ENCODE measurements around the gene TBC1D16. TPM values are rescaled to one million over a fixed set of nuclear protein-coding genes. Genes with fewer than 3 reads are reported as not detected.
A peak's percentile ranks its signal among the peaks of the same experiment; 100 is the strongest.

Gene TBC1D16
- total RNA-seq, 1 donor from 2014 or later, result 19.3 TPM

DNA sequence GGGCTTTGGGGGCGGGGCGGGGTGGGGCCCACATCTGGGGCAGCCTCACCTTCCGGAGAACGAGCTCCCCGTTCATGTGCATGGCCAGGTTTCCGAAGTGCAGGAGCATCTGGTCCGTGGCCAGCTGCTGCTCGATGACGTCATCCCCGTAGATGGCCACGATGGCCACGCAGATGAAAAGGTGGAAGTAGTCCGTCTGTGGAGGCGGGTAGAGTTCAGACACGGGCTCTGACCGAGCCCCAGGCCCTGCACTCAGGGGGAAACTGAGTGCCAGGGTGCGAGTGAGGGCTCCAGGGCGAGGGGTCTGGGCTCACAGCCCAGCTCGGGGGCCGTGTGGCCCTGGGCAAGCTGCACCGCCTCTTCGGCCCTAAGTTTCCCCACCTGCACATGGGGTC is 93.7 kb downstream of the TBC1D16 start:
- H3K9me3 ChIP-seq (ENCODE audit: control insufficient read depth in 3 of 3, low read length in 3 of 3), result no peaks in the 10 kb centered on the region
- H3K36me3 ChIP-seq (ENCODE audit: control insufficient read depth in 3 of 3, insufficient read depth in 3 of 3, low read length in 3 of 3), result peaks cover 6 to 26% (median 10%) of the 10 kb centered on the region in 3 donors
- H3K27me3 ChIP-seq (ENCODE audit: control insufficient read depth in 3 of 3, insufficient read depth in 3 of 3, low read length in 3 of 3), result peaks cover 5 to 17% (median 14%) of the 10 kb centered on the region in 3 donors
- H3K27ac ChIP-seq (ENCODE audit: low read depth, low read length), result no peak overlapping the region
- no peak overlapping the region for H3K9ac ChIP-seq (ENCODE audit: low read depth in 1 of 3, low read length in 3 of 3)
- H3K4me1 ChIP-seq (ENCODE audit: control insufficient read depth in 3 of 3, insufficient read depth in 3 of 3, low read length in 3 of 3), result peaks cover 8 to 14% (median 14%) of the 10 kb centered on the region in 3 donors
- H3K4me3 ChIP-seq (ENCODE audit: low read length in 3 of 3), result no peak overlapping the region

DNA sequence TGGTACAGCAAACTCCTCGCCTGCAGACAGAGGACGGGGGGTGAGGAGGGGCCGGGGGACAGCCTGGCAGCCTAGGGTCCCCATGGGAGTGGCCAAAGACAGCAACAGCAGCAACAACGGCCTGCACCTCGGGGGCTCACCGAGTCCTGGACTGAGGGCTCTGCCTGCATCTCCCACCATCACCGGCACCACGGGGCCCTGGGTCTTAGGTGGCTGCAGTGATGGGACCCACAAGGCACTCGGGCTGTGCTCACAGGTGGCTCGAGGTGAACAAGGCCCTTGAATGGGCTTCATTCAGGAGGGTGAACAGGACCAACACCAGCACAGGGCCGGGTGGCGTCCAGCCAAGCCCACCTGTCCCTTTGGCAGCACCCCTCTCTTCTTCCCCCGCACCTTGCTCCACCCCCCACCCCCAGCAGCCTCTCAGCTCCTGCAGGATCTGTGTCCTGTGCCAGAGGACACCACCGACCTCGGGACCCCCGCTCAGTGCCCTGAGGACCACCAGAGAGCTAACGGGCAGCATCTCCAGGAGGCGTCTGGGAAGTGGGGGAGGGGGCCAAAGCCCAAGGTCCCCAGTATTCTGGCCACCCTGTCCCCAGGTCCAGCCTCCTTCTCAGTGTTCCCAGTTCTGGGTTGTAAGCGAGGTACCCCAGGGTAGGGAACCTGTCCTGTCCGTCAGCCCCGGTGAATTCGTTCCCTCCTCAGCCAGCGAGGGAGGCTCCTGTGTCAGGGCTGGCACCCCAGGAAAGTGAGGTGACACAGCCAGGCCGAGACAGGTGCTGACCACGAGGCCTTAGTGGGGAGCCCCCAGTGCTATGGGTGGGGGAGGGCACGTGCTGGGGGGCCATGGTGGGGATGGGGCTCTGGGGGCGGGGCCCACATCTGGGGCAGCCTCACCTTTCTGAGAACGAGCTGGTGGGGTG is 94.3 kb downstream of the TBC1D16 start:
- peaks cover 6 to 24% (median 7%) of the 10 kb centered on the region in 3 donors for H3K36me3 ChIP-seq (ENCODE audit: control insufficient read depth in 3 of 3, insufficient read depth in 3 of 3, low read length in 3 of 3)
- no peaks in the 10 kb centered on the region for H3K9me3 ChIP-seq (ENCODE audit: control insufficient read depth in 3 of 3, low read length in 3 of 3)
- H3K9ac ChIP-seq (ENCODE audit: low read depth in 1 of 3, low read length in 3 of 3), result no peak overlapping the region
- peaks cover 12 to 18% (median 14%) of the 10 kb centered on the region in 3 donors for H3K4me1 ChIP-seq (ENCODE audit: control insufficient read depth in 3 of 3, insufficient read depth in 3 of 3, low read length in 3 of 3)
- H3K4me3 ChIP-seq (ENCODE audit: low read length in 3 of 3), result no peak overlapping the region
- H3K27me3 ChIP-seq (ENCODE audit: control insufficient read depth in 3 of 3, insufficient read depth in 3 of 3, low read length in 3 of 3), result peaks cover 6 to 17% (median 14%) of the 10 kb centered on the region in 3 donors
- H3K27ac ChIP-seq (ENCODE audit: low read depth, low read length), result no peak overlapping the region

DNA sequence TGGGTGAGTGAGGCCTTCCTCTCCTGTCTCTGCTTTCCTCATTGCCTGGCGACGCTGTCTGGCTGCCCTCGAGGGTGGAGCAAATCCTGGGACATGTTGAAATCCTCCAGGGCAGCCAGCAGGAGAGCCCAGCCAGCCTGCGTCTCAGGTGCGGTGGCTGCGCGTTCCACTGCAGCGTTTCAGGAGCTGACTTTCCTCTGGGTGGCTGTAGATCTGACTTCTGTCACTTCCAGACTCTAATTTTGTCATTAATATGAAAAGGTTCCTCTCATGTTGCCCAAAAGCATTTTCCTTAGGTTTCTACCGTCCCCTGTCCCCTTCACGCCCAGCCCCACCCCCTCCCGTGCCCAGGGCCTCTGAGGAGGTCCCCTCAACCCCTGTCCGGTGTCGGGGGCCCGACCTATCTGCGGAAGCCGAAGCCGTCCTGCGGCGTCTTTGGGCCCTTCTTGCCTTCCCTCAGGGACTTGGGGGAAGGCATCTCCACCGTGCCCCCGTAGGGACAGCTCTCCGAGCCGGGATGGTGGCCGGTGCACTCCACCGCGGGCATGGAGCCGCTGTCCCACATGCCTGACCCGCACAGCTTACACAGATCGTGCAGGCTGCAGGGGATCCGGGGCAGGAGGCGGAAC is 95.1 kb downstream of the TBC1D16 start:
- peaks cover 14 to 19% (median 15%) of the 10 kb centered on the region in 3 donors for H3K4me1 ChIP-seq (ENCODE audit: control insufficient read depth in 3 of 3, insufficient read depth in 3 of 3, low read length in 3 of 3)
- no peaks in the 10 kb centered on the region for H3K9me3 ChIP-seq (ENCODE audit: control insufficient read depth in 3 of 3, low read length in 3 of 3)
- H3K27ac ChIP-seq (ENCODE audit: low read depth, low read length), result no peak overlapping the region
- H3K4me3 ChIP-seq (ENCODE audit: low read length in 3 of 3), result no peak overlapping the region
- H3K9ac ChIP-seq (ENCODE audit: low read depth in 1 of 3, low read length in 3 of 3), result no peak overlapping the region
- H3K36me3 ChIP-seq (ENCODE audit: control insufficient read depth in 3 of 3, insufficient read depth in 3 of 3, low read length in 3 of 3), result peaks cover 6 to 21% (median 7%) of the 10 kb centered on the region in 3 donors
- H3K27me3 ChIP-seq (ENCODE audit: control insufficient read depth in 3 of 3, insufficient read depth in 3 of 3, low read length in 3 of 3), result peaks cover 10 to 17% (median 14%) of the 10 kb centered on the region in 3 donors

DNA sequence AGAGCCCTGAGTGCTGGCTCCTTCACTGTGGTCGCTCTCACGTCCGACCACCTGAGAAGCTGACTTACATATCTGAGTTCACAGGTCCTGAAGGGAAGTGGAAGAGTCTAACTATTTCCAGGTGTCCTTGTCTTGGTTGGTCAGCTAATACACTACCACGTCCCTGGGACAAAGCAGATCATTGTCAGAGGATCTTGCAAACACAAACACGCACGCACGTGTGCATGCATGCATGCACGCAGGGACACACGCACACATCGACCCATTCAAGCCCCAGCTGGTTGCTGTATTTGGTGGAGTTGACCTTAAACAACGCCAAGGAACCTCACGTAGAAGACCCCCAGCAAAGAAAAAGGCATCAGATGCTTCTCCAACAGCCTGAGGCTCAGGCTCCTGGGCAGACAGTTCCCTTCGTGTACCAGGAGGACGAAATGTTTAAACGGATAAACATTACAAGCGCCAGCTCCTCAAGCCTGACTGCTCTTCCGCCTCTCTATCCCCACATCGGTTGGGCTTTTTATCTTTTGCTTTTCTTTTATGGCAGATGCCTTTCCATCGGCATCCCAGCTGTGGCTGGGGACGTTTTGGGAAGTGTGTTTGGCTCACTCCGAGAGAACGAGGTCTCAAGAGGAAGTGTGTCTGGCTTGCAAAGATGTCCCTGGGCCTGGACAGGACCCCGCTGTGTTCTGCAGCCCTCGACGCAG is 95.8 kb downstream of the TBC1D16 start:
- H3K27me3 ChIP-seq (ENCODE audit: control insufficient read depth in 3 of 3, insufficient read depth in 3 of 3, low read length in 3 of 3), result peaks cover 10 to 17% (median 14%) of the 10 kb centered on the region in 3 donors
- no peak overlapping the region for H3K9ac ChIP-seq (ENCODE audit: low read depth in 1 of 3, low read length in 3 of 3)
- H3K4me3 ChIP-seq (ENCODE audit: low read length in 3 of 3), result no peak overlapping the region
- no peak overlapping the region for H3K27ac ChIP-seq (ENCODE audit: low read depth, low read length)
- H3K36me3 ChIP-seq (ENCODE audit: control insufficient read depth in 3 of 3, insufficient read depth in 3 of 3, low read length in 3 of 3), result peaks cover 6 to 20% (median 7%) of the 10 kb centered on the region in 3 donors
- peaks cover 14 to 19% (median 15%) of the 10 kb centered on the region in 3 donors for H3K4me1 ChIP-seq (ENCODE audit: control insufficient read depth in 3 of 3, insufficient read depth in 3 of 3, low read length in 3 of 3)
- no peaks in the 10 kb centered on the region for H3K9me3 ChIP-seq (ENCODE audit: control insufficient read depth in 3 of 3, low read length in 3 of 3)

DNA sequence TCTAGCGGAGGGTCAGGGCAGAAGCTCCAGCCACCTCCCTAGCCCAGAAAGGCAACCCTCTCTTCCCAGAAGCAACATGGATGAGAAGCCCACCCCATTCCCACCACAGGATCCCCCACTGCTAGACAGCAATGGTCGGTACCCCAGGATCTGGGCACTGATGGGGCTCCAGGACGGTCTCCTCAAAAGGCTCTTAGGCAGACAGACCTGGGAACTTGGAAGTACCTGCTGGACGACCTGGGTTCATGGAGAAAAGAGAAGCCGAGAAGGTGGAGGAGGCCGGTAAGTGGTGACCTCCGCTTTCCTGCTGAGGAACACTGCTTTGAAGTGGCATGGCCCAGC is 96.6 kb downstream of the TBC1D16 start:
- H3K4me1 ChIP-seq (ENCODE audit: control insufficient read depth in 3 of 3, insufficient read depth in 3 of 3, low read length in 3 of 3), result peaks cover 16 to 19% (median 17%) of the 10 kb centered on the region in 3 donors
- H3K27ac ChIP-seq (ENCODE audit: low read depth, low read length), result no peak overlapping the region
- peaks cover 10 to 21% (median 14%) of the 10 kb centered on the region in 3 donors for H3K27me3 ChIP-seq (ENCODE audit: control insufficient read depth in 3 of 3, insufficient read depth in 3 of 3, low read length in 3 of 3)
- H3K4me3 ChIP-seq (ENCODE audit: low read length in 3 of 3), result no peak overlapping the region
- no peaks in the 10 kb centered on the region for H3K9me3 ChIP-seq (ENCODE audit: control insufficient read depth in 3 of 3, low read length in 3 of 3)
- H3K9ac ChIP-seq (ENCODE audit: low read depth in 1 of 3, low read length in 3 of 3), result no peak overlapping the region
- peaks cover 5 to 16% (median 6%) of the 10 kb centered on the region in 3 donors for H3K36me3 ChIP-seq (ENCODE audit: control insufficient read depth in 3 of 3, insufficient read depth in 3 of 3, low read length in 3 of 3)

DNA sequence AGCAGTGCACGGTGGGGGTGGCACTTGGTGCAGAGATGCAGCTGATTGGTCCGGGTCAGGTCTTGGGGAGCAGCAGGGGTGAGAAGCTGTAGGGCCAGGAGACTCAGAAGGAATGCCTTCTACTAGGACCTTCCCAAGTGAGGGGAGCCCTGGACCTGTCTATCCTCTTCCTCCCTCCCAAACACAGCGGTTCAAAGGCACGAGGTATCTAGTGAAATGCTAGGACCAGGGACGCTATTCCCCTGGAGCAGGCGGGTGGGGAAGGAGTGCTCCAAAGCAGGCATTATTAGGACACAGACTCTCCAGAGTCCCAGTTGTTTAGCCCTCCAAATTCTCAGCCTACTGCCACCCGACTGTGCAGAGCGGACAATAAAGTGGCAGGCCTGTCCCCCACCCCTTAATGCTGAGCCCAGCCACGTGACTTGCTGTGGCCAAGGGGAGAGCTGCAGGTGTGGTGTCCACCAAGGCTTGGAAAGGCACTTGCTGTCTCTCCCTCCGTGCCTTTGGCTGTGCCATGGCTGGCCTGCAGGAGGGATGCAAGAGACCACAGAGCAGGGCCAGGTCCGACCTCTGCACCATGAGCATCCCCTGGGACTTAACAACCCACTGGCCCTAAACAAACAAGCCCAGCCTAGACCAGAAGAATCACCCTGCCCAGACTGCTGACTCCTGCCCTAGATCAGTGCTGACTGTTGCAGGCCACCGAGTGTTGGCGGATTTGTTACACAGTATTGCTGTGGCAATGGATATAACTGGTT is 97.2 kb downstream of the TBC1D16 start:
- Histone ChIP-seq H3K27ac (ENCODE audit: low read depth, low read length) (no peak overlapping the region), H3K36me3 (ENCODE audit: control insufficient read depth in 3 of 3, insufficient read depth in 3 of 3, low read length in 3 of 3) (peaks cover 0 to 11% (median 3%) of the 10 kb centered on the region in 3 donors), H3K4me3 (ENCODE audit: low read length in 3 of 3) (no peak overlapping the region), H3K9me3 (ENCODE audit: control insufficient read depth in 3 of 3, low read length in 3 of 3) (no peaks in the 10 kb centered on the region), H3K9ac (ENCODE audit: low read depth in 1 of 3, low read length in 3 of 3) (no peak overlapping the region), H3K27me3 (ENCODE audit: control insufficient read depth in 3 of 3, insufficient read depth in 3 of 3, low read length in 3 of 3) (peaks cover 12 to 27% (median 14%) of the 10 kb centered on the region in 3 donors), H3K4me1 (ENCODE audit: control insufficient read depth in 3 of 3, insufficient read depth in 3 of 3, low read length in 3 of 3) (peaks cover 22 to 23% (median 22%) of the 10 kb centered on the region in 3 donors)

DNA sequence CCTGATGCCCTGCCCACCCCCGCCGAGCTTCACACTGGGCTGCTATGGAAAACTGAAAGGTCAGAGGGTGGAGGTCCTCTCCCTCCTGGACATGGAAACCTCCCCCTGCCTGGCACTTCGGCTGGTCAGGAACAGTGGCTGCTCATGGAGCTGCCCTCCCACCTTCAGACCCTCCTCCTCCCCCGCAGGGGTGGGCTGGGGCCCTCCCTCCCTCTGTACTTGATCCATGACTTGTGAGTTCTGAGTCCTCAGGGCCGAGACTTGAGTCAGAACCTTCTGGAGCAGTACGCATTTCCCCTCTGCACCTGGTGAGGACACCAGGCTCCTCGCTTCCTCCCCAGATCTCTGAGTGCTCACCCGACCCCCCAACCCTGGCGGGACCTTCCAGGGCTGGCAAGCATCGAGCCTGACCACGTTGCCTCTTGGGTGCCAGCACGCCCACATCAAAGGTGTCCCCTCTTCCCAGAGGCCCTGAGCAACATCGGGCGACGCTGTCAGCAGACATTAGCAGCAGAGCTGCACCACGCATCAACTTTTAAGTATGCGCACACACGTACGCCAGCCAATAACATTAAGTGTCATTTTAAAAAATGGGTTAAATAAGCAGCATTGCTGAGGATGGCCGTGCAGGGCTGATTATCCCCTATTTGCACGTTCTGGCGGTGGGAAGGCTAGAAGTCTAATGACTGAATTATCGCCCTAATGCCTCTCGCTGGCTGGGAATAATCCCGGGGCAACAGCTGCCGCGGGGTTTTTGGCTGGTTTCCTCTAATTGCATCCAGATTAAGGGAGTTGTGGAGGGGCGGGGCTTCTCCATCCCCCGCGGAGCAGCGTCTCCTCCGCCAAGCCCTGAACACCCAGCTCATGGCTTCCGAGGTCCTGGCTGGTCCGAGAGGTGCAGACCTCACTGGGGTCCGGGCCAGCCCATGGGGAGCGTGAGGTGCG is 98.0 kb downstream of the TBC1D16 start:
- peaks cover 19 to 35% (median 19%) of the 10 kb centered on the region in 3 donors for H3K27me3 ChIP-seq (ENCODE audit: control insufficient read depth in 3 of 3, insufficient read depth in 3 of 3, low read length in 3 of 3)
- H3K27ac ChIP-seq (ENCODE audit: low read depth, low read length), result no peak overlapping the region
- peaks cover 22 to 27% (median 24%) of the 10 kb centered on the region in 3 donors for H3K4me1 ChIP-seq (ENCODE audit: control insufficient read depth in 3 of 3, insufficient read depth in 3 of 3, low read length in 3 of 3)
- no peaks in the 10 kb centered on the region for H3K9me3 ChIP-seq (ENCODE audit: control insufficient read depth in 3 of 3, low read length in 3 of 3)
- H3K36me3 ChIP-seq (ENCODE audit: control insufficient read depth in 3 of 3, insufficient read depth in 3 of 3, low read length in 3 of 3), result peaks cover 0 to 11% (median 3%) of the 10 kb centered on the region in 3 donors
- H3K9ac ChIP-seq (ENCODE audit: low read depth in 1 of 3, low read length in 3 of 3), result no peak overlapping the region
- peak overlapping the region in 1 of 3 donors; percentile 29 for H3K4me3 ChIP-seq (ENCODE audit: low read length in 3 of 3)

DNA sequence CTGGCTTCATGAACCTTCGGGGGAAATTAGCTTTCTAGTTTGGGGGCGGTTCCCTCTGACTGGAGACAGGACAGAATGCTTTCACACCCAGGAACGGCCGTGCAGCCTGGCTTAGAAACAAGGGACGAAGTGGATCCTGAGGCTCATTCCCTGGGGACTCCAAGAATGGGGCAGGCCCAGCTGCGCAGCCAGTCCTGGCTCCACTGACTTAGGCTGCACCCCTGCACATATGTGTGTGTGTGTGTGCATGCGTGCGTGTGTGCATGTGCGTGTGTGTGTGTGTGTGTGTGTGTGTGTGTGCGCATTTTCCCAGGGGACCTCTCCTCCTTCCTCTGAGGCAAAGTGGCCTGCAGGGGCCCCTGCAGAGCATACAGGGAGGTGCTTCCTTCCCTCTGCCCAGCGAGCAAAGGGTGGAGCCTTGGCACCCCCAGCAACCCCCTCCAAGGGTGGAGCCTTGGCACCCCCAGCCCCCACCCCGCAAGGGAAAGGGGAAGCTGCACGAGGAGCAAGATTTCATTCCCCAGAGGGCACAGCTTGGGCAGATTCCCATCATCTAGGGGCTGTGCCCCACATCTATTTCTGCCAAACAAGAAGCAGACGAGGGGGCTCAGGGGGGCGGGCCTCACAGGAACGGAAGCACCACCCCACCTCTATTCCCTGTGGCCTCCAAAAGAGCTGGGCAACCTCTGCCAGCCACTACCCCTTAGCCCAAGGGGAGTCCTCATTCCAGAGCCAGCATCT is 98.9 kb downstream of the TBC1D16 start:
- H3K27me3 ChIP-seq (ENCODE audit: control insufficient read depth in 3 of 3, insufficient read depth in 3 of 3, low read length in 3 of 3), result peaks cover 21 to 43% (median 26%) of the 10 kb centered on the region in 3 donors
- H3K36me3 ChIP-seq (ENCODE audit: control insufficient read depth in 3 of 3, insufficient read depth in 3 of 3, low read length in 3 of 3), result peaks cover 0 to 8% (median 3%) of the 10 kb centered on the region in 3 donors
- no peaks in the 10 kb centered on the region for H3K9me3 ChIP-seq (ENCODE audit: control insufficient read depth in 3 of 3, low read length in 3 of 3)
- no peak overlapping the region for H3K9ac ChIP-seq (ENCODE audit: low read depth in 1 of 3, low read length in 3 of 3)
- no peak overlapping the region for H3K27ac ChIP-seq (ENCODE audit: low read depth, low read length)
- no peak overlapping the region for H3K4me3 ChIP-seq (ENCODE audit: low read length in 3 of 3)
- H3K4me1 ChIP-seq (ENCODE audit: control insufficient read depth in 3 of 3, insufficient read depth in 3 of 3, low read length in 3 of 3), result peaks cover 22 to 27% (median 24%) of the 10 kb centered on the region in 3 donors

Data from skeletal muscle tissue (tissue), 4 donors.